Adipocyte (in vitro differentiated cells): ENCODE measurements around the gene NMRK1.

ENCODE experiments used
- DNase-seq: peaks from one replicate; pipeline ENCODE4 v3.0.0-alpha.2; 2015; ENCODE audit warnings: low read depth
- H3K27me3 ChIP-seq: replicated peaks from 2 replicates; pipeline ENCODE4 v1.7.0; 2013; ENCODE audit warnings: mild to moderate bottlenecking, low read length, moderate library complexity; ENCODE audit not compliant: control insufficient read depth, insufficient read depth
- H3K36me3 ChIP-seq: 2 replicates; pipeline ENCODE4 v1.7.0; 2013; ENCODE audit warnings: low read length, mild to moderate bottlenecking, moderate library complexity; ENCODE audit not compliant: control insufficient read depth, insufficient read depth, severe bottlenecking
- H3K4me1 ChIP-seq: 2 replicates; pipeline ENCODE4 v1.7.0; 2013; ENCODE audit warnings: mild to moderate bottlenecking, low read length, moderate library complexity; ENCODE audit not compliant: control insufficient read depth, insufficient read depth
- H3K4me3 ChIP-seq: 2 replicates; pipeline ENCODE4 v1.7.0; 2013; ENCODE audit warnings: mild to moderate bottlenecking, low read length, moderate library complexity
- H3K9ac ChIP-seq: 2 replicates; pipeline ENCODE4 v1.7.0; 2013; ENCODE audit warnings: mild to moderate bottlenecking, low read length, moderate library complexity
- H3K9me3 ChIP-seq: 2 replicates; pipeline ENCODE4 v1.7.0; 2013; ENCODE audit warnings: mild to moderate bottlenecking, low read length, moderate library complexity; ENCODE audit not compliant: control insufficient read depth

Gene NMRK1

DNA sequence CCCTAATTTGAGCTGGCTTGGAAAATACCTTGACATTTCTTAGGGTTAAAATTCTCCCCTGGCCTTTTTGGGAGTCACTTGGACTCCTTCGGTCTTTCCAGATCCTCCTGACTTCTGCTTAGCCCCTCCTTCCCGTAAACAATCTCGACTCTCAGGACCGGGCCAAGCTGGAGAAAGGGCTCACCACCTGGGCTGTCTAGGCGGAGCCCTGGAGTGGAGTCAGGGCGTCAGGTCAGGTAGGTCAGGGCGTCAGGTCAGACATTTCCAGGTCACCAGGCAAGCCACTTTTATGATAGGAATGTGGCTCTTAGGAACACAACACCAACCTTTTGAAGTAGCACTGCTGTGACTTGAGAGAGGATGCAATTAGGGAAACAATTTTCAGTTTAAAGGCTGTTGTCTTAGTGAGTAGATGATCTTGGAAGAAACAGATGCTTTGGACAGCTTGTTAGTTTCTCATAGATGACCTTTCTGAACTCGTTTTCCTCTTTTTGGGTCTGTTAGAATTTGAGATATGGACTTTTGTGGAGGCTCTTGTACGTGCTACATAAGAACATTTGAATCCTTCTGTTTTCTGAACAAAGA is 13.1 kb upstream of the NMRK1 start:
- Histone ChIP-seq H3K4me3 (no peak overlapping the region), H3K9ac (no peak overlapping the region), H3K36me3 (no peaks in the 10 kb centered on the region), H3K27me3 (no peaks in the 10 kb centered on the region), H3K9me3 (no peaks in the 10 kb centered on the region), H3K4me1 (no peaks in the 10 kb centered on the region)
- DNase-seq = no peak

DNA sequence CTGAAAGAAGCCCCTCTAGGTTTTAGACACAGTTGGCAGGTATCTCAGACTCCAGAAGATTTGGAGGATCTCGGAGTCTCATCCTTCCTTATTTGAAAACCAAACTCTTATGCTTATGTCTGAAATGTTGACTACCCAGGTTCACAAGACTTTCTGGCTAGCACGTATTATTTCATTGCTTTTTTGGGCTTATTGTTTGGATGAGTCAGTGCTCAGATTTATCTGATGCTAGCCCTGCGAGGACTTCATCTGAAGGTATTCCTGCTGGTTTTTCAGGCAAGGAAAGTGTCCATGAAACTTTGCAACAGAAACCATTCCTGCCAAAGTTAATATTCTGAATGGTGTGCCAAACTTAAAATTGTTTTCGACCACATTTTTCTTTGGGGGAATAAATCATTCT is 8.8 kb upstream of the NMRK1 start:
- Histone ChIP-seq H3K27me3 (no peaks in the 10 kb centered on the region), H3K9me3 (no peaks in the 10 kb centered on the region), H3K36me3 (no peaks in the 10 kb centered on the region), H3K4me1 (peaks cover 3% of the 10 kb centered on the region), H3K9ac (no peak overlapping the region), H3K4me3 (no peak overlapping the region)
- no peak for DNase-seq

DNA sequence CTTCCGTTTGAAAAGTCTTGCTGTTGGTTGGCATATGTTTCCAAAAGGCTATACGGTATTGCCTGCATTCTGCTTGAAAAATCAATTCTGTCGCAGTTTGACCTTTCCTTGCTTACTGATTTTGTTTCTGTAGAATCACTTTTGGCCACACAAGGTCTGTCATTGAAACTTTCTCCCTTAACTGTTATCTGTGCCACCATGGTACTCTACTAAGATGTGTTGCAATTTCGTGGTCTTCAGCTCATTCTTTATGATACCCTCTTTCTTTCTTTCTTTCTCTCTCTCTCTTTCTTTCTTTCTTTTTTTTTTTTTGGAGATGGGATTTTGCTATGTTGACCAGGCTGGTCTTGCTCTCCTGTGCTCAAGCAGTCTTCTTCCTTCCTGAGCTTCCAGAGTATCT is 4.8 kb upstream of the NMRK1 start:
- Histone ChIP-seq H3K9me3 (no peaks in the 10 kb centered on the region), H3K4me3 (no peak overlapping the region), H3K4me1 (peaks cover 12% of the 10 kb centered on the region), H3K36me3 (no peaks in the 10 kb centered on the region), H3K27me3 (no peaks in the 10 kb centered on the region), H3K9ac (no peak overlapping the region)
- no peak for DNase-seq

DNA sequence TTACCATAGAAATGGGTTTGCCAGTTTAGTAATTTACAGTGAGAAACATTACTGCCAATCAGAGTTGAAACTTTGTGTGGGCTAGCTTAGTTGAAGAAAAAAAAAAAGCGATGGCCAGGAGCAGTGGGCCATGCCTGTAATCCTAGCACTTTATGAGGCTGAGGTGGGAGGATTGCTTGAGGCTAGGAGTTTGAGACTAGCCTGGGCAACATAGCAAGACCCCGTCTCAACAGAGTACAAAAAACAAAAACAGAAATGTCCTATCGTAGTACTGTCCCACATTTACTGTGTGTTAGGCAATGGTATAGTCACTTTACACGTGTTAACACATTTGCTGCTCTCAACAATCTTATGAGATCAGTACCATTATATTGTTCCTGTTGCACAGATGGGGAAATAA is 2.6 kb upstream of the NMRK1 start:
- Histone ChIP-seq H3K36me3 (no peaks in the 10 kb centered on the region), H3K4me3 (no peak overlapping the region), H3K27me3 (no peaks in the 10 kb centered on the region), H3K9me3 (no peaks in the 10 kb centered on the region), H3K4me1 (peaks cover 19% of the 10 kb centered on the region), H3K9ac (no peak overlapping the region)
- no peak for DNase-seq

DNA sequence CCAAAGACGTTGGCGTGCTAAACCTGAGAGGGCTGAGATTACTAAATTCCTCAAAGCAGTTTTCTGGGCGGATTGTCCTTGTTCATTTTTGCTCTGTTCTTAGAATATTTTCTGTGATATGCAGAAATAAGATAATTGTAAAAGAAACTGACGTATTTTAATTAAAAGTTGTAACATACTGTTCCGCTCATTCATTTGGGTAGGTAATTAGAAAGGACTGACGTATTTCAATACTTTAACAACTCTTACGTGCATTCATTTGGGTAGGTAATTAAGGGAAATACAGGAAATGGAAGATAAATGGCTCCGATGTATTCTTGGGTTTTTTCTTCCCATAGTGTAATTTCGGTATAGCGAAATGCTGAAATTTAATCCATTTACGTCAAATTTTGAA is 1.4 kb upstream of the NMRK1 start:
- H3K27me3 ChIP-seq = no peaks in the 10 kb centered on the region
- DNase-seq = no peak
- peaks cover 21% of the 10 kb centered on the region for H3K4me1 ChIP-seq
- H3K4me3 ChIP-seq = peak overlapping the region; percentile 96
- no peaks in the 10 kb centered on the region for H3K9me3 ChIP-seq
- no peaks in the 10 kb centered on the region for H3K36me3 ChIP-seq
- H3K9ac ChIP-seq = peak overlapping the region; percentile 96

DNA sequence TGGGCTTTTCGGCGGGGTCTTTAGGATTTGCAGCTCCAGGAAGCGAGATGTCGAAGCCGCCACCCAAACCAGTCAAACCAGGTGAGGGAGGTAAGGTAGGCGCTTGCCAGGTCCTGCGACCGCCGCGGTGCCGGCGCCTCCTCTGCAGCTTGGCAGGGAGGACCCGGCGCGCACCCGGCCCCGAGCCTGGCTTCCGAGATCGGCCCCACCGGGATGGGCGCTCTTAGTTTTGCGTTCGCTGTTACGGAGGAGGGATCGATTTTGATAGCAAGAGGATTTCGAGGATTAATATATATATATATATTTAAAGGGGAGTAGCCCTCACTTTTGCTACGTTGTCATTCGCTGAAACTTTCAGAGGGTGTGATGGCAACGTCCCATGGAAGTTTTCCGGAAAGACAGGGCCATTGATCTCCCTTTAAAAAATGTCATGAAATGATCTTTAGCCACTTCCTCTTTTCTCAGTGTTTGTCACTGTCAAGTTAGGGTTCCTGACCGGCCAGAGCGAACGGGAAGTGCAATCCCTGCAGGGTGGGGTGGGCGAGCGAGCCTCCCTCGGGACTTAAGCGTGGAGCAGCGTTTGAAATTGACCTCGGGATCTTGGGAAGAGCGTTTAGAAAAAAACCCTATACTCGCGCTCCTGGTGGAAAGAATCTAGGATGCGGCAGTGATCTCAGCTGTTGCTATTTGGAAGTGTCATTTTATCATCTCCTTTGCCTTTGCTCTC is 854 bp upstream of the NMRK1 start:
- peaks cover 21% of the 10 kb centered on the region for H3K4me1 ChIP-seq
- peak; percentile 82 for DNase-seq
- no peaks in the 10 kb centered on the region for H3K36me3 ChIP-seq
- peak overlapping the region; percentile 96 for H3K4me3 ChIP-seq
- H3K9me3 ChIP-seq = no peaks in the 10 kb centered on the region
- H3K27me3 ChIP-seq = no peaks in the 10 kb centered on the region
- peak overlapping the region; percentile 96 for H3K9ac ChIP-seq

DNA sequence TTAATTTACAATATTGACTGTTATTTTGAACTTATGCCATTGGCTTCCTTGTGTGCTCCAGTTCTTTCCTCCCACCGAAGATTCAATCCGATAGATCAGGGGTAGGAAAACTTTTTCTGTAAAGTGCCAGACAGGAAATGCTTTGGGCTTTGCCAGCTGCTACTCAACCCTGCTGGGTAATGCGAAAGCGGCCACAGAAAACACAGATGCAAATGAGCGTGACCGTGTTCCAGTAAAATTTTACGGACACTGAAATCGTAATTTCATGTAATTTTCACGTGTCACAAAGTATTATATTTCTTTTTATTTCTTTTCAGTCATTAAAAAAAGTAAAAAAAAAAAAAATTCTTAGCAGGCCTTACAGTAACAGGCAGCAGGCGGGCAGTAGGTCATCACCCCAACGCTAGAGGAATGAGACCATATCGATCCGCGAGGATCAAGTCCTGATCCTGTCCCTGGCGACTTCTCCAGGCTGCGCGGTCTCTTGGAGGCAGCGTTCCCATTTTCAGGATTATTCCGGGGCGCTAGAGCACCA is 599 bp downstream of the NMRK1 start:
- Histone ChIP-seq H3K9ac (peak overlapping the region; percentile 93), H3K9me3 (no peaks in the 10 kb centered on the region), H3K4me1 (peaks cover 27% of the 10 kb centered on the region), H3K36me3 (no peaks in the 10 kb centered on the region), H3K4me3 (peak overlapping the region; percentile 95), H3K27me3 (no peaks in the 10 kb centered on the region)
- DNase-seq = peak; percentile 72

DNA sequence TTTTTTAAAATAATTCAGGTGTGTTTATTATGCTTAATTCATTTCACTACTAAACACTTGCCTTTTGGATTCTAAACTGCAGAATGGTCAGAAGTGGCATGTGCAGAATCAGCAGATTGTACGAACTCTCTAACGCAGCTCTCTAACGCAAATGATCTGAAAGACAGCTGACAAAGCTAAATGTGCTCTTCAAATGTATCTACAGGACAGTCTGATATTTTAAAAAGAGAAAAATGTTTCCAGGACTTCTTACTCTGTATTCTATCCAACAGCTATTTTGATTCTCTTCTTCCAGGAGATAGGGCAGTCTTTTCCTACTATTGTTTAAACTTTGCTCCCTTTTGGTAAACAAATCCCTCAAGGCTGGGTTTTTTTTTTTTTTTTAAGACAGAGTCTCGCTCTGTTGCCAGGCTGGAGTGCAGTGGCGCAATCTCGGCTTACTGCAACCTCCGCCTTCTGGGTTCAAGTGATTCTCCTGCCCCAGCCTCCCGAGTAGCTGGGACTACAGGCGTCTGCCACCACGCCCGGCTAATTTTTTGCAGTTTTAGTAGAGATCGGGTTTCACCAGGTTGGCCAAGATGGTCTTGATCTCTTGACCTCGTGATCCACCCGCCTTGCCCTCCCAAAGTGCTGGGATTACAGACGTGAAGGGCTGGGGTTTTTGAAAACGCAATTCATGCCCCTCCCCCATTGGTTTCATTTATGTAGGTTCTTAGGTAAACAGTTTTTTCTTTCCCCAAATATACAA is 1.2 kb downstream of the NMRK1 start:
- peak overlapping the region; percentile 93 for H3K9ac ChIP-seq

DNA sequence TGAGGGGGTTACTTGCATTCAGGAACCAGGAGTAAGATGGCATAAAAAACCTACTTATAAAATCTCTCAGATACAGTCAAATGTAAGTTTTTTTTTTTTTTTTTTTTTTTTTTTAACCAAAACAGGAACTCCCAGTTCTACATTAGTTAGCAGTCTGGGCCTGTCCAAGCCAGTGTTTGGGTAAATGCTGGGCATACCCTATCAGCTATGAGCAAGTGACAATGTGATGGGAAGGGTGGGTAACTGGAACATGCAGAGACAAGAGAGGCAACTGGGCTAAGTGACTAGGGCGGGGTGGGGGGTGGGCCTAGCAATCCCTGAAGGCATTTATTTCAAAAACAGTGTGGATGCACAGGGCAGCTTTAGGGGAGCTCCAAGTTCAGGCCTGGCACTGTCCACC is 2.3 kb downstream of the NMRK1 start:
- no peaks in the 10 kb centered on the region for H3K9me3 ChIP-seq
- no peak for DNase-seq
- H3K27me3 ChIP-seq = no peaks in the 10 kb centered on the region
- H3K36me3 ChIP-seq = peaks cover 3% of the 10 kb centered on the region
- no peak overlapping the region for H3K4me3 ChIP-seq
- H3K9ac ChIP-seq = no peak overlapping the region
- H3K4me1 ChIP-seq = peaks cover 27% of the 10 kb centered on the region

More for the DNA sequence above, 1.2 kb downstream of the NMRK1 start:
- H3K4me3 ChIP-seq = peak overlapping the region; percentile 95
- no peaks in the 10 kb centered on the region for H3K36me3 ChIP-seq
- no peaks in the 10 kb centered on the region for H3K27me3 ChIP-seq
- H3K4me1 ChIP-seq = peaks cover 27% of the 10 kb centered on the region
- H3K9me3 ChIP-seq = no peaks in the 10 kb centered on the region
- DNase-seq = no peak

DNA sequence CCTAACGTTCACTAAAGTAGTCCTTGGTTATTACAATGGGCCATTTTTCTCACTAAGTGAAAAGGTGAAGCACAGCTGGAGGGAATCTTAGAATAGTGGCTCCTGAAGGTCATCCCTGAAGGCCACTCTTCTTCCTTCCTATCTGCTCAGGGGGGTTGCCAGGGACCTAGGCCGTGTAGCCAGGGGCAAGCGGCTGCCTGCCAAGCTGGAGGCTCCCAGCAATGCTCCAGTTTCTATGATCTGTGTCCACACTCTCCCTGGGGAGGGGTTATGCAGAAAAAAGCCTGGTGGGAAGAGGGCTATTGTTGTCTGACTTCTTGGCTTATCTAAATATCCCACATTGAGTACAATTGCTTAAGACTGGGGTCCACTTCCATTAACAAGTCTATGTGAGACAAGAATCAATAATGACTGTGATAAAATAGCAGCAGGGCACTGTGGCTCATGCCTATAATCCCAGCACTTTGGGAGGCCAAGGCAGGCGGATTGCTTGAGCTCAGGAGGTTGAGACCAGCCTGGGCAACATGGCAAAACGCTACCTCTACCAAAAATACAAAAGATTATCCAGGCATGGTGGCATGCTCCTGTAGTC is 3.8 kb downstream of the NMRK1 start:
- Histone ChIP-seq H3K4me3 (no peak overlapping the region), H3K27me3 (no peaks in the 10 kb centered on the region), H3K9me3 (no peaks in the 10 kb centered on the region), H3K9ac (no peak overlapping the region), H3K36me3 (peaks cover 4% of the 10 kb centered on the region), H3K4me1 (peaks cover 17% of the 10 kb centered on the region)
- DNase-seq = no peak
